Upper lobe of left lung (tissue), 6 donors: ENCODE measurements around the gene PALLD. TPM values are rescaled to one million over a fixed set of nuclear protein-coding genes. Genes with fewer than 3 reads are reported as not detected.

Experiments used
- ATAC-seq, 2 donors: fragments of 200-7000 bp; cut with Tn5 transposase; one replicate each; pipeline ENCODE4 v1.9.1; 2022; ENCODE audit warnings: mild to moderate bottlenecking in 2 of 2, moderate library complexity in 2 of 2; ENCODE audit not compliant: low FRiP score in 2 of 2
- DNase-seq, 2 donors: peaks; one replicate each; pipeline ENCODE4 v3.0.0-alpha.2; 2019 to 2020
- H3K27ac ChIP-seq, 4 donors: fragments of 200-600 bp; sonication (generic); one replicate each; pipeline ENCODE4 v1.5.1; 2016 to 2019
- H3K27me3 ChIP-seq, 4 donors: fragments of 200-600 bp; sonication (generic); one replicate each; pipeline ENCODE4 v1.5.1; 2017 to 2019
- H3K36me3 ChIP-seq, 4 donors: fragments of 200-600 bp; sonication (generic); one replicate each; pipeline ENCODE4 v1.5.1; 2016 to 2019
- H3K4me1 ChIP-seq, 4 donors: fragments of 200-600 bp; sonication (generic); one replicate each; pipeline ENCODE4 v1.5.1; 2018 to 2019
- H3K4me3 ChIP-seq, 4 donors: fragments of 200-600 bp; sonication (generic); one replicate each; pipeline ENCODE4 v1.5.1; 2017 to 2019; ENCODE audit warnings: mild to moderate bottlenecking in 2 of 4, moderate library complexity in 1 of 4
- H3K9me3 ChIP-seq, 4 donors: fragments of 200-600 bp; sonication (generic); one replicate each; pipeline ENCODE4 v1.5.1; 2018 to 2019
- CTCF ChIP-seq, 6 experiments: fragments of 450-650 bp in 4 of 6; fragments of 200-600 bp in 2 of 6; sonication (generic) in 2 of 6; IDR thresholded peaks; one replicate each; pipeline ENCODE4 v1.5.1; 2016 to 2019; ENCODE audit warnings: antibody characterized with exemption in 6 of 6
- EP300 ChIP-seq, 4 donors: sonication (generic); formaldehyde crosslinking; IDR thresholded peaks; one replicate each; pipeline ENCODE4 v1.5.1; 2017; ENCODE audit warnings: antibody characterized with exemption in 4 of 4, control low read depth in 2 of 4
- POLR2A ChIP-seq, 4 donors: fragments of 450-650 bp; IDR thresholded peaks; one replicate each; pipeline ENCODE4 v1.5.1; 2016 to 2017; ENCODE audit warnings: antibody characterized with exemption in 4 of 4, mild to moderate bottlenecking in 2 of 4
- POLR2AphosphoS5 ChIP-seq, 2 donors: sonication (generic); formaldehyde crosslinking; IDR thresholded peaks; one replicate each; pipeline ENCODE4 v1.5.1; 2017; ENCODE audit warnings: antibody characterized with exemption in 2 of 2
- WGBS, 2 donors: methylation state at CpG; one replicate each; pipeline ENCODE4 v1.1.5; 2017 to 2018; 5-methylcytosine and 5-hydroxymethylcytosine counted together
- total RNA-seq, 6 donors: library from RNA; depleted of rRNA in 4 of 6; stranded (reverse); fragments of >200 nt in 4 of 6; gene quantifications; one replicate each; pipeline versions ENCODE4 v1.1.0 to v1.2.1, GENCODE V29; 2016 to 2021
- donor health status: DM: no; HTN: no; CAD: no; lungs with moderate emphysema.
- donor health status: DM: no; HTN: yes; CAD: no; lungs with severe emphysema.

The PALLD gene
- total RNA-seq, 6 donors from 2014 or later, result 63.9 to 175 (median 134) TPM

- Histone ChIP-seq H3K27ac (no peak overlapping the region), H3K9me3 (no peaks in the 10 kb centered on the region), H3K27me3 (no peaks in the 10 kb centered on the region), H3K4me1 (peaks cover 6 to 8% (median 7%) of the 10 kb centered on the region in 4 donors), H3K4me3 (no peak overlapping the region), H3K36me3 (no peaks in the 10 kb centered on the region)
- ATAC-seq (no peak), DNase-seq (no peak)
- 86 to 89% methylated on average over 2 of the region's 2 CpGs for WGBS, 2 donors
- TF ChIP-seq EP300 (IDR thresholded peaks at IDR 0.05), result no peak
- no peak for TF ChIP-seq POLR2AphosphoS5 (IDR thresholded peaks at IDR 0.05)
- no peak for TF ChIP-seq POLR2A (IDR thresholded peaks at IDR 0.05)
- TF ChIP-seq CTCF (IDR thresholded peaks at IDR 0.05), result no peak
Measured at GRCh38 chr4:168485156-168485910, 11.5 kb upstream of the PALLD start.

GRCh38 chr4:168486912-168487281 lies 10.0 kb upstream of the PALLD start:
- DNase-seq (no peak), ATAC-seq (no peak)
- Histone ChIP-seq H3K27ac (no peak overlapping the region), H3K4me3 (no peak overlapping the region), H3K4me1 (peaks cover 0 to under 1% (median under 1%) of the 10 kb centered on the region in 4 donors), H3K9me3 (no peaks in the 10 kb centered on the region), H3K36me3 (no peaks in the 10 kb centered on the region), H3K27me3 (no peaks in the 10 kb centered on the region)
- 88 to 100% methylated on average over 1 of the region's 1 CpG for WGBS, 2 donors
- TF ChIP-seq CTCF (IDR thresholded peaks at IDR 0.05) (no peak), EP300 (IDR thresholded peaks at IDR 0.05) (no peak), POLR2AphosphoS5 (IDR thresholded peaks at IDR 0.05) (no peak), POLR2A (IDR thresholded peaks at IDR 0.05) (no peak)

GRCh38 chr4:168487282-168488035 lies 9.4 kb upstream of the PALLD start:
- ATAC-seq (no peak), DNase-seq (no peak)
- H3K27ac ChIP-seq, result no peak overlapping the region
- H3K4me3 ChIP-seq, result no peak overlapping the region
- no peaks in the 10 kb centered on the region for H3K36me3 ChIP-seq
- H3K4me1 ChIP-seq, result no peaks in the 10 kb centered on the region
- H3K27me3 ChIP-seq, result no peaks in the 10 kb centered on the region
- H3K9me3 ChIP-seq, result no peaks in the 10 kb centered on the region
- 79 to 93% methylated on average over 9 of the region's 9 CpGs for WGBS, 2 donors
- TF ChIP-seq CTCF (IDR thresholded peaks at IDR 0.05), result no peak
- no peak for TF ChIP-seq POLR2A (IDR thresholded peaks at IDR 0.05)
- TF ChIP-seq POLR2AphosphoS5 (IDR thresholded peaks at IDR 0.05), result no peak
- no peak for TF ChIP-seq EP300 (IDR thresholded peaks at IDR 0.05)

- no peak for ATAC-seq
- Histone ChIP-seq H3K27ac (no peak overlapping the region), H3K4me1 (no peaks in the 10 kb centered on the region), H3K27me3 (no peaks in the 10 kb centered on the region), H3K9me3 (no peaks in the 10 kb centered on the region), H3K4me3 (no peak overlapping the region), H3K36me3 (no peaks in the 10 kb centered on the region)
- no peak for DNase-seq
- TF ChIP-seq EP300 (IDR thresholded peaks at IDR 0.05) (no peak), POLR2A (IDR thresholded peaks at IDR 0.05) (no peak), CTCF (IDR thresholded peaks at IDR 0.05) (no peak), POLR2AphosphoS5 (IDR thresholded peaks at IDR 0.05) (no peak)
- 32 to 42% methylated on average over 3 of the region's 3 CpGs for WGBS, 2 donors
Measured at GRCh38 chr4:168488869-168489274, 8.0 kb upstream of the PALLD start.
